ENCODE results near the gene GHRL.

DNA sequence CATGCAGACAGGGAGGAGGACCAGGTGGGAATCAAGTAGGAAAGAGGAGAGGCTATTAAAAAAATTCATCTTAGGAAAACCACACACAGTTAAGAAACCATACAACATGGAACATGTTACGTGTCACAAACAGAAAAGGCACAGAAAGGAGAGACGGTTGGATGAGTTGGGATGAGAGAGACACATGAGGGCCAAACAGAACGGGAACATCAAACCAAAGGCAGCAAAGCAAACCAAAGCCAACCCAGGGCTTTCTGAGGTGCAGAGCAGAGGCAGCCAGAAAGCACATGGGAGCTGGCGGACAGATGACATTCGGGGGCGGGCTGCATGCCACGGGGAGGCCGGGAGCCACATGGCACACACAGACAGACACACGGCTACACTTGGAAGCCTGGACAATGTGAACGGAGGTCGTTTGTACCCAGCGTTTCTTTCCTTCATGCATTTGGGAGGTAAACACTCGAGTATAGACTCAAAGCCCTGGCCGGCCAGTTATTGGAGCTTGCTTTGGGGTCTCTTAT is 36.8 kb upstream of the GHRL start:
- TF ChIP-seq, protein P1, sequence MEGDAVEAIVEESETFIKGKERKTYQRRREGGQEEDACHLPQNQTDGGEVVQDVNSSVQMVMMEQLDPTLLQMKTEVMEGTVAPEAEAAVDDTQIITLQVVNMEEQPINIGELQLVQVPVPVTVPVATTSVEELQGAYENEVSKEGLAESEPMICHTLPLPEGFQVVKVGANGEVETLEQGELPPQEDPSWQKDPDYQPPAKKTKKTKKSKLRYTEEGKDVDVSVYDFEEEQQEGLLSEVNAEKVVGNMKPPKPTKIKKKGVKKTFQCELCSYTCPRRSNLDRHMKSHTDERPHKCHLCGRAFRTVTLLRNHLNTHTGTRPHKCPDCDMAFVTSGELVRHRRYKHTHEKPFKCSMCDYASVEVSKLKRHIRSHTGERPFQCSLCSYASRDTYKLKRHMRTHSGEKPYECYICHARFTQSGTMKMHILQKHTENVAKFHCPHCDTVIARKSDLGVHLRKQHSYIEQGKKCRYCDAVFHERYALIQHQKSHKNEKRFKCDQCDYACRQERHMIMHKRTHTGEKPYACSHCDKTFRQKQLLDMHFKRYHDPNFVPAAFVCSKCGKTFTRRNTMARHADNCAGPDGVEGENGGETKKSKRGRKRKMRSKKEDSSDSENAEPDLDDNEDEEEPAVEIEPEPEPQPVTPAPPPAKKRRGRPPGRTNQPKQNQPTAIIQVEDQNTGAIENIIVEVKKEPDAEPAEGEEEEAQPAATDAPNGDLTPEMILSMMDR (IDR thresholded peaks at IDR 0.05): no peak
- TF ChIP-seq POLR2A (IDR thresholded peaks at IDR 0.05) (no peak), POLR2AphosphoS5 (IDR thresholded peaks at IDR 0.05) (no peak), EP300 (IDR thresholded peaks at IDR 0.05; ENCODE audit: low read depth) (no peak)
